Endothelial cell (in vitro differentiated cells): ENCODE results near the gene KCNQ1. TPM values are rescaled to one million over a fixed set of nuclear protein-coding genes. Genes with fewer than 3 reads are reported as not detected.

Experiments used
- DNase-seq: peaks from one replicate; pipeline ENCODE4 v3.0.0; 2021; ENCODE audit warnings: low spot score
- H3K27ac Mint-ChIP-seq: one replicate; pipeline ENCODE4 v1.8.0; 2021; ENCODE audit warnings: mixed read lengths, inconsistent platforms; ENCODE audit not compliant: unreplicated experiment
- H3K27me3 Mint-ChIP-seq: one replicate; pipeline ENCODE4 v1.8.0; 2021; ENCODE audit warnings: mild to moderate bottlenecking, moderate library complexity, mixed read lengths, inconsistent platforms; ENCODE audit not compliant: unreplicated experiment
- H3K36me3 Mint-ChIP-seq: one replicate; pipeline ENCODE4 v1.8.0; 2021; ENCODE audit warnings: mild to moderate bottlenecking, low read depth, mixed read lengths, inconsistent platforms; ENCODE audit not compliant: unreplicated experiment
- H3K4me1 Mint-ChIP-seq: one replicate; pipeline ENCODE4 v1.8.0; 2021; ENCODE audit warnings: mild to moderate bottlenecking, mixed read lengths, inconsistent platforms; ENCODE audit not compliant: unreplicated experiment
- H3K4me3 Mint-ChIP-seq: one replicate; pipeline ENCODE4 v1.8.0; 2021; ENCODE audit warnings: mild to moderate bottlenecking, mixed read lengths, inconsistent platforms; ENCODE audit not compliant: unreplicated experiment
- H3K9me3 Mint-ChIP-seq: one replicate; pipeline ENCODE4 v1.8.0; 2021; ENCODE audit warnings: mixed read lengths, inconsistent platforms; ENCODE audit not compliant: unreplicated experiment
- total RNA-seq: library from RNA; stranded (reverse); fragmentation: NEBNext Ultra II Directional; extraction: Animal tissue kit (Norgen Biotek cat#: 25700); gene quantifications from one replicate; pipeline ENCODE4 v1.2.1, GENCODE V29; 2021; ENCODE audit not compliant: unreplicated experiment
- TF ChIP-seq, protein P1 (sequence below): fragments of 200-600 bp; sonication (generic); IDR thresholded peaks from one replicate; pipeline ENCODE4 v1.5.0; 2021; ENCODE audit warnings: antibody characterized with exemption; ENCODE audit not compliant: unreplicated experiment

Gene KCNQ1
- total RNA-seq, 1 donor from 2014 or later = 35.3 TPM

DNA sequence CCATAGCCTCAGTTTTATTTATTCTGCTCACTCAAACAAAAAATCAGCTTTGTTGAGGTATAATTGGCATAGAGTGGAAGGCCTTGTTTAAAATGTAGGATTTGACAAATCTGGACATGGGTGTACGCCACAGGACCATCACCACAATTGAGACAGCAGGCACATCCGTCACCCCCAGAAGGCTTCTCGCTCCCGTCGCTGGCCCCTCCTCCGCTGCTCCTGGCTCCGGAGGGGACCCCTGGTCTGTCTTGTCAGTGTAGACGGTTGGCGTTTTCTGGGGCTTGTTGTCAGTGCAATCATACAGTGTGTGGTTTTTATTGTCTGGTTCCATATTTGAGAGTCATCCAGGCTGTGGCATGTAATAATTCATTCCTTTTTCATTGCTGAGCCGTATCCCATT lies 97.6 kb downstream of the KCNQ1 start:
- H3K4me1 Mint-ChIP-seq = no peaks in the 10 kb centered on the region
- TF ChIP-seq, protein P1, sequence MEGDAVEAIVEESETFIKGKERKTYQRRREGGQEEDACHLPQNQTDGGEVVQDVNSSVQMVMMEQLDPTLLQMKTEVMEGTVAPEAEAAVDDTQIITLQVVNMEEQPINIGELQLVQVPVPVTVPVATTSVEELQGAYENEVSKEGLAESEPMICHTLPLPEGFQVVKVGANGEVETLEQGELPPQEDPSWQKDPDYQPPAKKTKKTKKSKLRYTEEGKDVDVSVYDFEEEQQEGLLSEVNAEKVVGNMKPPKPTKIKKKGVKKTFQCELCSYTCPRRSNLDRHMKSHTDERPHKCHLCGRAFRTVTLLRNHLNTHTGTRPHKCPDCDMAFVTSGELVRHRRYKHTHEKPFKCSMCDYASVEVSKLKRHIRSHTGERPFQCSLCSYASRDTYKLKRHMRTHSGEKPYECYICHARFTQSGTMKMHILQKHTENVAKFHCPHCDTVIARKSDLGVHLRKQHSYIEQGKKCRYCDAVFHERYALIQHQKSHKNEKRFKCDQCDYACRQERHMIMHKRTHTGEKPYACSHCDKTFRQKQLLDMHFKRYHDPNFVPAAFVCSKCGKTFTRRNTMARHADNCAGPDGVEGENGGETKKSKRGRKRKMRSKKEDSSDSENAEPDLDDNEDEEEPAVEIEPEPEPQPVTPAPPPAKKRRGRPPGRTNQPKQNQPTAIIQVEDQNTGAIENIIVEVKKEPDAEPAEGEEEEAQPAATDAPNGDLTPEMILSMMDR = no peak
- H3K4me3 Mint-ChIP-seq = no peak overlapping the region
- H3K27ac Mint-ChIP-seq = no peak overlapping the region
- no peak for DNase-seq
- no peaks in the 10 kb centered on the region for H3K9me3 Mint-ChIP-seq
- no peaks in the 10 kb centered on the region for H3K36me3 Mint-ChIP-seq
- peaks cover 6% of the 10 kb centered on the region for H3K27me3 Mint-ChIP-seq

DNA sequence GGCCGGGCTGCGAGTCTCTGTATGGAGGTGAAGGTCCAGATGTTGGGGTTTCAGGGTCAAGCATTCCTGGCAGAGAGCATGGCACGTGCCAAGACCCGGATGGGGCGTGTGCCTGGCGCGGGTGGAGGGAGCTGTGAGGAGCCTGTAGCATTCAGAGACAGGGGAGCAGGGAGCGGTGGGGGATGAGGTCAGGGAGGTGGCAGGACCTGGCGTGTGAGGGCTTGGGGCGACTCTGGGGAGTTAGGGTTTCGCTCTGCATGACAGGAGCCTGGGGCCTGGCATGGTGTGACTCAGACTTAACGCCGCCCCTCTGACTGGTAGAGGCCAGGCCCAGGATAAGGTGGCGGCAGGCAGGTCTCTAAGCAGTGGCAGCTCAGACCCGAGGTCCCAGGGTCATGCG lies 103.0 kb downstream of the KCNQ1 start:
- H3K27me3 Mint-ChIP-seq = no peaks in the 10 kb centered on the region
- no peaks in the 10 kb centered on the region for H3K9me3 Mint-ChIP-seq
- peaks cover 4% of the 10 kb centered on the region for H3K36me3 Mint-ChIP-seq
- TF ChIP-seq, protein P1 = no peak
- DNase-seq = no peak
- H3K4me3 Mint-ChIP-seq = no peak overlapping the region
- H3K4me1 Mint-ChIP-seq = no peaks in the 10 kb centered on the region
- no peak overlapping the region for H3K27ac Mint-ChIP-seq

DNA sequence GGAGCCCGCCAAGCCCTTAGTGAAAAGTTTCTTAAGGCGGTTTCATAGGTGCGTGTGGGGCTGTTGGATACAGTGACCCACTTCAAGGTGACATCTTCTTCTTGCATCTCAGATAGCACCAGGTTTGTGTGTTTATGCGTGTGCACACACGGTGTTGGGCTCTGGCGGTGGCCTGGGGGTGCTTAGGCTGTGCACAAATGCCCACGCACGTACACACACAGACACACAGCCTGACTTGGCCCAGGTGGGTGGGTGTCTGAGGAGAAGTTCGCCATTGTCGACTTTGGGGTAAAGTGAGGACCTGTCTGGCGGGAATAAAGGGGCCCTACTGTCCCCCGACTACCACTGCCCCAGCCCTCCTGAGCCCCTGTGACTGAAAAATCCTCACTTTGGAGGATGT lies 103.8 kb downstream of the KCNQ1 start:
- no peak for DNase-seq
- Mint-ChIP-seq H3K9me3 (no peaks in the 10 kb centered on the region), H3K4me3 (no peak overlapping the region), H3K36me3 (peaks cover 4% of the 10 kb centered on the region), H3K27me3 (no peaks in the 10 kb centered on the region), H3K4me1 (no peaks in the 10 kb centered on the region), H3K27ac (no peak overlapping the region)
- TF ChIP-seq, protein P1 = no peak

DNA sequence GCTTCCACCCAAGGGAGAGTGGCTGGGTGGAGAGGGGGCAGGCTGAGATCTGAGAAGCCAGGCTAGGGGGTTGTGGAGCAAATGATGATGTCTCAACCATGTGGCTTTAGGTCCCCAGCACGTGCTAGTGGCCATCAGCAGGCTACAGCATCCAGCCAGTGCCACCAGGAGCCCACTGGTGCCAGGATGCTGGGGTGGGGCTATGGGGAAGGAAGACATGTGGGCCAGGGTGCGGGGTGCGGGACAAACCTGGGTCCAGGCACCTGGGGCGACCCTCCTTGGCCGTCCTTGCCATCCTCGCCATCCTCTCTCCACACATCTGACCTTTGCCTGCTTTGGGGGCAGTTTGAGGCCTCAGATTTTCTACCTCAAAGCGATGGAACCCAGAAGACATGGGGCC lies 104.3 kb downstream of the KCNQ1 start:
- H3K9me3 Mint-ChIP-seq = no peaks in the 10 kb centered on the region
- no peaks in the 10 kb centered on the region for H3K27me3 Mint-ChIP-seq
- peaks cover 4% of the 10 kb centered on the region for H3K36me3 Mint-ChIP-seq
- H3K4me3 Mint-ChIP-seq = no peak overlapping the region
- no peaks in the 10 kb centered on the region for H3K4me1 Mint-ChIP-seq
- TF ChIP-seq, protein P1 = no peak
- no peak for DNase-seq
- H3K27ac Mint-ChIP-seq = no peak overlapping the region

DNA sequence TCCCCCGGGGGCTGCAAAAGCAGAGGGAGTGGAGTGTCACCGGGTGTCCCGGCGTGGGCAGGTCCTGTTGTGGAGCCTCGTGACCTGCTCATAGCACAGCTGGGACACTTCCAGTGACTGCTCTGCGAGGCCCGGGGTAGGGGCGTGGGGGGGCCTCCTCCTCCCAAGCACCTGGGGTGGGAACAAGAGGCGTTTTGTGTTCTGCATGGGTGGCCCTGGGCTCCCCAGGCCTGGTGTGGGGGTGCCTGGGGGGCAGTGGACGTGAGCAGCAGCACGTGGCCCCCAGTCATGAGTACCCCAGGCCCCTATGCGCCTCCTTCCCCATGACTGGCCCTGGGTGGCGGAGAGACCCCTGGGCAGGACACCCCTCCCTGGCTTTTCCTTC lies 104.7 kb downstream of the KCNQ1 start:
- H3K4me1 Mint-ChIP-seq = no peaks in the 10 kb centered on the region
- H3K4me3 Mint-ChIP-seq = no peak overlapping the region
- H3K27me3 Mint-ChIP-seq = no peaks in the 10 kb centered on the region
- DNase-seq = no peak
- TF ChIP-seq, protein P1 = no peak
- peaks cover 4% of the 10 kb centered on the region for H3K36me3 Mint-ChIP-seq
- H3K27ac Mint-ChIP-seq = no peak overlapping the region
- H3K9me3 Mint-ChIP-seq = no peaks in the 10 kb centered on the region
